NOMO-1 (cell line): ENCODE results near the gene BMPR1A.

Experiments used
- DNase-seq, 2 experiments: peaks; one replicate each; lab custom pipeline; 2025; ENCODE audit not compliant: unreplicated experiment in 2 of 2; lab: John Stamatoyannopoulos, UW

Gene BMPR1A

DNA sequence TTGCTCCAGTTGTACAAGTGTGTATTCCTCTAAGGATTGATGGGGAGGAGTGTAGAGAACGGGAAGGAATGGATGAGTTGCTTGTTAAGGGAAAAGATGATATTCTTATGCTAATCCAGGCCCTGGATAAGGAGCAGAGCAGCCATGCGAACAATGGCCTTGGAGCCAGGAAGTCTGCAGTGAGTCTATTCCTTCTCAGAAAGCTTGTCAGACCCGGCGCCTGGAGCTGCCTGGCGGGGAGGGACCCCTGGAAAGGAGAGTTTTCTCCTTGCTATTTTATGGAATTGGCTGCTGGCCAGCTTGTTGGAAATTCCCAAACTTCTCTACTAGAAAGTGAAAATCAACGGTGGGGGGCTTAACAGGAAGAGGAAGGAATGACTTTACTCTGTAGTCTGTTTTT lies 111.9 kb downstream of the BMPR1A start:
- DNase-seq = no peak

DNA sequence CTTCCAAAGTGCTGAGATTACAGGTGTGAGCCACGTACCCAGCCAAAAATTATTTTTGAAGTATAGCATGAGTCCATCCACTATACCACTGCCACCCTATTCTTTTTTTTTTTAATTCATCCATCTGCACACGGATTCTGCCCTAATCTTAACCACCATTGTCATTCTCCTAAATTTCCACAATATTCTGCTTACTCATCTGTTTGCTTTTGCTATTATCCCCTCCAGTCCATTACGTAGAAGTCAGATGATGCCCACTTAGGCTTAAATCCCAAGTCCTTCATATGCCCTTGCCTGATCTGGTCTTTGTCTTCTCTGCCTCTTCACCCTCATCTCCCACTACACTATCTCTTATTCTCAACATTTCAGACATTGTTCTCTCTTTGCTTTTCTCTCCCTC lies 114.3 kb downstream of the BMPR1A start:
- DNase-seq = no peak

DNA sequence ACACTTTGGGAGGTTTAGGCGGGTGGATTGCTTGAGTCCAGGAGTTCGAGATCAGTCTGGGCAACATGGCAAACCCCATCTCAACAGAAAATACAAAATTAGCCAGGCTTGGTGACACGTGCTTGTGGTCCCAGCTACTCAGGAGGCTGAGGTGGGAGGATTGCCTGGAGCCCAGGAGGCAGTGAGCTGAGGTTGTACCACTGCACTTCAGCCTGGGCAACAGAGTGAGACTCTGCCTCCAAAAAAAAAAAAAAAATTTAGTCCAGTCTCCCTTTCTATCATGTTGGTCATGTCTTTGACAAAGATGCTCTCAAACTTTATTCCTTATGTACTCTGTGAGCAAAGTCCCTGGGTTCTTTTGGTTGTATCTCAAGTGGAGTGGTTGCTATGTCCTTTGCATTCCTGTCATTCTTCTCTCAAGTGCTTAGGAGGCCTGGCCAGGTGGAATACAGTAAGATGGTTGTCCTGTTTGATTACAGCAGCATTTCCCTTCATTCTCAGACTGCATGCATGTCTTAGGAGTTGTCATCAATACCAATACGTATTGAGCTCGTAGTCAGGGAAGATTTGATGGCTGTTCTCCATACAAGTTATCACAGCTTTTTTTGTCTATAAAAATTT lies 115.3 kb downstream of the BMPR1A start:
- no peak for DNase-seq

DNA sequence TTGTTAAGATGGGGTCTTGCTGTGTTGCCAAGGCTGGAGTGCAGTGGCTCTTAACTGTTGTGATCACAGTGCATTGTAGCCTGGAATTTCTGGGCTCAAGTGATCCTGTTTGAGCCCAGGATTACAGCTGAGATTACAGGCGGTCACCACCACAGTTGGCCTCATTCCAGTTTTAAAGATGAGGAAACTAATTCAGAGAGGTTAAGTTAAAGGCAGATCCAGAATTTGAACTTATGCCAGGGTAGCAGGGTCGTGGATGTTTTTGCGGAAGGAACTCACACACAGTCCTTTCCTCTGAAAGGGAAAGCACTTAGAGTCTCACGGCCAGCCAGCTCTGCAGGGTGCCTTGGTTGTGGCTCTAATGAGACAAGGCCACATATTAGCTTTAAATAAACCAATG lies 116.3 kb downstream of the BMPR1A start:
- DNase-seq = peak; percentile 63

DNA sequence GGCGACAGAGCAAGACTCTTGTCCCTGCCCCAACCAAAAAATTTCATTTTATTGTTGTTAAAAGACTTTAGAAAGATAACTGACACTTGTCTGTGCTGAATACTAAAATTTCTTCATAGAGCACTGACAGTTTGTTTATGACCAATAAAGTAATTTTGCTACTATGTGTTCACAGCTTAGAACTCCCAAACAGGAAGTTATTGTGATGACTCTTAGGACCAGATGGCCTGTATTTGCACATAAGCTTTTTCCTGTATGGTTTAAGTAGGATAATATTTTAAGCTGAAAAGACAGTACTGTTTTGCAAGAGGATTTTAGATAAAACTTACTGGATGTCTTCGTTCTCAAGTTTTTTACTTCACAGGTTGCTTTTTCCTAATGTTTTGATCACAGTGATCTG lies 120.3 kb downstream of the BMPR1A start:
- DNase-seq = peak; percentile 81 to 97

DNA sequence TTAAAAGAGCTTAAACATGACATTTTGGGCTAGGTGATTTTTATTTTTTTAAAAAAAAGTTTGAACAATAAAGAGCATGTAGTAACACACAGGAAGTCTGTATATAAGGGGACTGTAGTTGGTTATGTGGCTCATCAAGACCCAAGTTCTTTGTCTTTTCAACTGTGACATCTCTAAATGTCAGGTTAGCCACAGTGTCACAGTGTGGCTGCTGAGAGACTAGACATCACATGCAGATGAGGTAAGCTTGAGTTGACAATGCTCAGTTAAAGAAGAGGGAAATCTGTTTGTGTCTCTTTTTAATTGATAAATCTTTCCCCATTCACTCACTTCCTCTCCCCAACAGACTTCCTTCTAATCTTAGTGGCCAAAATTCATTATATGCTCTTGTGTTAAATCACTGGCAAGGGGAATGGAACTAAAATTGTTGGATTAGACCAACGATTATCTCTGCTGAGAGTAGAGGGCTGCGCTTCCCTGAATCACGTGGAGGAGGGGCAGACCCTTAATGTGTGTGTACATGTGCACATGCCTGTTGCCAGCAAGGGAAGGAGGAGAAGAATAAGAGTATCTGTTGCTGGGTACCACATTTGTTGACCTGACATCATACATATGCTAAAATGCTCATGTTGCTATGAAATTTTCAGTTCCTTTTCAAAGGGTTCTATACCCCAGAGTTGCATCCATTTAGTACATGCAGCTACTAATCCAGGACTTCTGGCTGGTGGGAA lies 122.7 kb downstream of the BMPR1A start:
- peak in 1 of 2 experiments; percentile 45 for DNase-seq

DNA sequence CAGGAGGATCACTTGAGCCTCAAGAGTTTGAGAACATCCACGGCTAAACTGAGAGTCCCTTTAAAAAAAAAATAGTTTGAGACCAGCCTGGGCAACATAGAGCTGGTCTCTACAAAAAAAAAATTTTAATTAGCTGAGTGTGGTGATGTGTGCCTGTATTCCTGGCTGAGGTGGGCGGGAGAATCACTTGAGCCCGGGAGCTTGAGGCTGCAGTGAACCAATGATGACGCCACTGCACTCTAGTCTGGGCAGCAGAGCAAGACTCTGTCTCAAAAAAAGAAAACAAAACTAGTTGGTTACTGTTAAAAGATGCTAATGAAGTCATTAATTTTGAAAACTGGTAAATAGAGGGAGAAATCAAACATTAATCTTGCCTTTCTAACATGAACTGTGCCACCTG lies 124.6 kb downstream of the BMPR1A start:
- DNase-seq = no peak

DNA sequence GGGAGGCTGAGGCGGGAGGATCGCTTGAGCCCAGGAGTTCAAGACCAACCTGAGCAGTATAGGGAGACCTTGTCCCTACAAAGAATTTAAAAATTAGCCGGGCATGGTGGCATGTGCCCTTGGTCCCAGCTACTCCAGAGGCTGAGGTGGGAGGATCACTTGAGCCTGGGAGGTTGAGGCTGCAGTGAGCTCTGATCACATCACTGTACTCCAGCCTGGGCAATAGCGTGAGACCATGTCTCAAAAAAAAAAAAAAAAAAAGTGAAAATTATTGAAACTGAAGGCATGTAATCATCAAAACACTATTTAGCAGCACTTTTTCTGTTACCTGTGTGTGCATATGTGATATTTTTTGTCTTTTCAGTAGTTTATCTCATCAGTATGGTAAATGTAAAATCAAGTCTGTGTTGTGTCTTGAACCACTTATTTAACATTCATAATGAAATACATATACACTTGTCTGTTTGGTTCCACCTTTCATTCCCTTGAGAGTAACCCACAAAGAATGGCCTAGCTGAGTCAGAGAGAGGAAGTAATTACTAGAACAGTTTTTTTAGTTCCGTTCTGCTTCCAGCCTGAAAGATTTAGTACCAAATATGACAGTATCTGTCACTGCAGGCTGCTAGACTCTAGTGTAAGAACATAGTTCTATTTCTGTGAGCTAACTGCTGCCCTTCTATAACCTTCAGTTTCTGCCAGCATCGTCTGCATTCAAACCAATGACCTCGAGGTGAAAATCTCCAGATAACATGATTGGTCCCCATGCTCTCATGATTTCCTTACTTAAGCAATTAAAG lies 132.4 kb downstream of the BMPR1A start:
- peak; percentile 85 to 99 for DNase-seq

DNA sequence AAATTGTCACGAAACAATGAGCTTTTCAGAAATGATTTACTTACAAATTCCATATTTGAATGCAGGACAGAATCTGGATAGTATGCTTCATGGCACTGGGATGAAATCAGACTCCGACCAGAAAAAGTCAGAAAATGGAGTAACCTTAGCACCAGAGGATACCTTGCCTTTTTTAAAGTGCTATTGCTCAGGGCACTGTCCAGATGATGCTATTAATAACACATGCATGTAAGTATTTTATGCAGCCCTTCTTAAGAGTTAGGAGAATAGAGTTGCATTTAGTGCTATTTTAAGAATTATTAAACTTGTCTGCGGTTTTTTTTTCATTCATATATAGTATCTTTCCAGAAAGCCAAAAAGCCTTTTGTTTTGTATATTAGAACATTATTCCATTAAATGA lies 133.6 kb downstream of the BMPR1A start:
- no peak for DNase-seq

DNA sequence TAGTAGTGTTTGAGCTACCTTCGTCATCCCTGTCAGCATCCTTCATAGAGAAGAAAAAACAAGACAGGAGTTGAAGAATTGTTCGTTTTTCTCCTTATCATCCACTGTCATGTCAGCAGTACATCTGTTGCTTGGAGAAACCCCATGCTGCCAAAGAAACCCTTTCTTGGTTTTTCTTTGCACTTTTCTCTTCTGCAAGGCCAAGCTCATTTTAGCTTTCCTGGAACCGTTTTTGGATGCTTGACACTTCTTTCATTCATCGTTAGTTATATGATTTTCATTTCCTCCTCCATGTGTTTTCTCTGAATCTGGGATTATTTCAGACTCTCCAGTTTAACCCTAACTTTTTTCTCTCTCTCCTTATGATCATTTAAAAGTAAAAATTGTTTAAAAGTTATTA lies 142.1 kb downstream of the BMPR1A start:
- DNase-seq = no peak

DNA sequence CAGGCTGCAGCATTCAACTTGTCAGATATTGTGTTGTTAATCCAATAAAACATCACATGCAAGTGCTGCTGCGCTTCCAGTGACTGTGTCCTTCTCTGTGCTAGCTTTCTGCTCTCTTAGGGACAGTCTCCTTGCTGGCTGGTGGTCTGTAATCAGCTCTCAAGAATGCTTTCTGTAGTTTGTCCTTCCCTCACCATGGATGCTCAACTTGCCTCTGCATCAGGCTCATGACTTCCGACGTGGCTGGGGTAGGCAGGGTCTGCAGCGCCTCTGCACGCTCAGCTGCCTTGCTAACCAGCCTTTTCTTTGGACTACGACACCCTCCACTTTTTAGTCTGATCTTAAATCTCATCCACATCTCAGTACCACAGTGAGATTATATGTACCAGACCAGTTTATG lies 142.7 kb downstream of the BMPR1A start:
- DNase-seq = no peak

DNA sequence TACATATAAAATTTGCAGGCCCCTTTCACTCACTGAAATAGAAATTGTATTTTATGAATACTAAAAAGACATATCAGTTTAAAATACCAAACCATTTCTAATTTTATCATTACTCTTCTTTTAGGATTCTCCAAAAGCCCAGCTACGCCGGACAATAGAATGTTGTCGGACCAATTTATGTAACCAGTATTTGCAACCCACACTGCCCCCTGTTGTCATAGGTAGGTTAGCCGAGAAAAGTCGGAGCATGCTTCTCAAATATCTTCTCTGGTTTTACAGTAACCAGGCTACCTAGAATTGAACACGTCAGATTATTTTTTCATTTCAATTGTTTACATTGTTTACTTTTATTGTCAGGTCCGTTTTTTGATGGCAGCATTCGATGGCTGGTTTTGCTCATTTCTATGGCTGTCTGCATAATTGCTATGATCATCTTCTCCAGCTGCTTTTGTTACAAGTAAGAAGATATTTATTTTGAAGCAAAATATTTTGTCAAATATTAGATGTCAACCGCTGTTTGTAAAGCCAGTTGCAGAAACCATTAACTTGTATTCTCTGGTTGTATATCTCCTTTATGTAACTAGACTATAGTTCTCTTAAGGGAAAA lies 143.4 kb downstream of the BMPR1A start:
- peak; percentile 46 to 50 for DNase-seq

DNA sequence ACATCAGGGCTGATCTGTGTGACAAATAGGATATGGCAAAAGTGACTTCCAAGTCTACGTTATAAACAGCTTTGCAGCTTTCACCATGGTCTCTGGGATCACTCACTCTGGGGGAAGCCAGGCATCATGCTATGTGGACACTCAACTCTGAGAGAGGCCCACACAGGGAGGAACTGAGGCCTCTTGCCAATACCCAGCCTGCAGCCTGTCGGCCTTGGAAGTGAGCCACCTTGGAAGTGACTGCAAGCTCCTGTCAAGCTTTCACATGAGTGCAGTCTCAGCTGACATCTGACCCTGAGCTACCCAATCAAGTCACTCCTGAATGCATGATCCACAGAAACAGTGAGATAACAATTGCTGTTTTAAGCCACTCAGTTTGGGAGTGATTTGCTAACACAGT lies 144.5 kb downstream of the BMPR1A start:
- DNase-seq = no peak

DNA sequence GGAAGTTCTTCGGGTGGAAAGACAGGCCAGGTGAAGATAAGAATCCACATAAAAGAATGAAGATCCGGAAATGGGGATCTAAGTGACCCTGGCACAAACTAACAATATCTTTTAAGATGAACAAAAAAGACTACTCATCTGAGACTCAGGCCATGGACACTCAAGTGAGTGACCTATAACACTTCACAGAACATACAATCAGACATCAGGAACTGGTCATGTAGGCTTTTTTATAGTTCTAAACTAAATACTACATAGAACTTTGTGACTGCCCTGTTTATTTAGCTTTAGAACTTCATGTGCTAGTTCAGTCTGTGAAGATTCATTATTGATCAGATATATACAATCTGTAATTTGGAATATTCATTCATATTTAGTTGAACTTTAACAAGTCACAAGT lies 148.2 kb downstream of the BMPR1A start:
- no peak for DNase-seq

DNA sequence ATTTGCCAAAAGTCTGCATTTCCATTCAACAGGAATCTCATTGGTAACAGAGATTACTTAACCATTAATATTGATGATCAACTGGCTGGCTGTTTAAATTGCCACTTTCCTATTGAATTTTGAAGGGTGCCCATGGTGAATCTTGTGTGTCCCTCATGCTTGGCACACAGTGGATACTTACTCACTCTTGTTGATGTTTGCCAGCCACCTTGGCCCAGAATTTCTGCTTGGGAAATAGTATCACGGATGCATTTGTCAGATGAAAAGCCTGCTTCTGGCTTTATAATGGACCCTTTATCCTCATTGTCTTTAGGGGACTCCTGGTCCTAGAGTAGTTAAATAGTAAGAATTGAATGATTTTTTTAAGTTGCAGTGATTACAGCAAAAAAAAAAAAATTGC lies 149.0 kb downstream of the BMPR1A start:
- no peak for DNase-seq

DNA sequence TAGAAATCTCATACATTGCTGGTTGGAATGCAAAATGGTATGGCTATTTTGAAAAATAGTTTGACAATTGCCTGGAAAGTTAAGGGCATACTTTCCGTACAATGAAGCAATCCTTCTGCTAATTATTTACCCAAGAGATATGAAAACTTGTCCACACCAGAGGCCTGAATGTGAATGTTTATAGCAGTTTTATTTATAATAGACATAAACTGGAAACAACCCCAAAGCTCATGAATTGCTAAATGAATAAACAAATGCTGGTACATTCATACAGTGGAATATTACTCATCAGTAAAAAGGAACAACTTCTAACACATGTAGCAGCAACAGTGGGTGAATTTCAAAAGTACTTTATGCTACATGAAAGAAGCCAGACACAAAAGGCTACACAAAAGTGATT lies 158.3 kb downstream of the BMPR1A start:
- no peak for DNase-seq

DNA sequence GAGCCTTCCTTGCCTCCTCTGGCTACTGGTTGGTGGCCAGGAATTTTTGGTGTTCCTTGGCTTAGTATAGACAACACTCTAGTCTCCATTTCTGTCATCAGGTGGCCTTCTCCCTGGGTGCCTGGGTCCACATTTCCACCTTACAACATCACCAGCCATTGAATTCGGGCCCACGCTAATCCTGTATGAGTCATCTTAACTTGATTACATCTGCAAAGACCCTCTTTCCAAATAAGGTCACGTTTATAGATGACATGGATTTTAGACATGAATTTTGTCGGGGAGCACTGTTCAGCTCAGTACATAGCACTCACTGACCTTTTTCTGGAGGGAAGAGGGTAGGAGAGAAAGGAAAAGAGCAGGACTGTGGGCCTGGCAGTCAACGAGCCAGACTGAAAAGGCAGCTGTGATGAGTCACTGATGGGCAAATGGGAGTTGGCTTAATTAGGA lies 161.6 kb downstream of the BMPR1A start:
- no peak for DNase-seq

DNA sequence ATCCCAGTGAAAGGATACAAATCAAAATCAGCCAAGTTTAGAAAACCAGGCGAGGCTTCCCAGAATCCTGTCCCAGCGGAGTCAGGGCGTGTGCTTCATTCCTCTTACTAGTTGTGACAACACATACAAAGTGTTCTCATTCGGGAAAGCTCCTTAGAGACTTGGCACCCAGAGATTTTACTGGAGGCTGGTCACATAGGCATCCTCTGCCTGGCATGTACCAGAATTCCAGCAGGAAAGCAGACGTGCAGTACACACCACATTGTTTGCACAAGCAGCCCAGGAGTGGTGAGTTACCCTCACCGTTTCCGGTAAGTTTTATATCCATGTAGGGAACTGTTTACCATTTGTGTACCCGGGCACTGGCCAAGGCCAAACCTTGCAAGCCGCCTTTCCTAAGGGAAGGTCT lies 166.1 kb downstream of the BMPR1A start:
- DNase-seq = no peak

DNA sequence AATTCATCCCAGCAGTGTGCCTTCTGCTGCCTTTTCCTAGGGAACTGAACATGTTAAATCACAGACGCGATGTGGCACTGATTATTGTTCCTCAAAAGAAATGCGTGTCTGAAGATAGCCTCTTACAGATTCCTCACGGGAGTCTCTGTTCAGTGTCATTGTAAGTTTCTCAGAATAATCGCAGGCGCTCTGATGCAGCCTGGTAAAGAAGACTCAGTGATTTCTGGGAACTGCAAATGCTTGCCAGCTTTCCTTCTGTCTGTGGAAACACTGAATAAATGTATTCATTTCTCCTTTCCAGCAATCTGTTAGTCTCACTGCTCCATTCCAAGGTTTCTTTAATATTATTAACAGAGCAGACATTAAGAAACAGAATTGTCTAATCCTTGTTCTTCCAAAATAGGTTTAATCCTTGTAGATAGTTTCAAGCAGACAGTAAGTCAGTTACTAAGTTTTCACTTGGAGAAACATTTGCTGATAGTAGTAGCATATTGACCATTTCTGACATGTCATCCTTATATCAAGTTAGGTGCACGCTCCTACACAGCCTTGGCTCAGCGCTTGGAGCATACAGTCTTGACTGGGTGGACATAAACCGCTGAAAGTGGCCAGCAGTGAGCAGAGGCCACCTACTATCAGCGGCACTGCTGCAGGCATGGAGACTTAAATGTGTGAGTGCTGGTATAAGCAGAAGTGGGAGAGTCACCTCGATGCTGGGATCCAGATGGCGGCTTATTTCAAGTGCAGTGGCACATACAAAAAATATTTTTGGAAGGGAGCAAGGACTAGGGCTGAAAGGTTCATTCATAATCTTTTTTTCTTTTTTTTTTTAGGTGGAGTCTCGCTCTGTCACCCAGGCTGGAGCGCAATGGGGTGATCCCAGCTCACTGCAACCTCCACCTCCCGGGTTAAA lies 173.3 kb downstream of the BMPR1A start:
- DNase-seq = no peak

DNA sequence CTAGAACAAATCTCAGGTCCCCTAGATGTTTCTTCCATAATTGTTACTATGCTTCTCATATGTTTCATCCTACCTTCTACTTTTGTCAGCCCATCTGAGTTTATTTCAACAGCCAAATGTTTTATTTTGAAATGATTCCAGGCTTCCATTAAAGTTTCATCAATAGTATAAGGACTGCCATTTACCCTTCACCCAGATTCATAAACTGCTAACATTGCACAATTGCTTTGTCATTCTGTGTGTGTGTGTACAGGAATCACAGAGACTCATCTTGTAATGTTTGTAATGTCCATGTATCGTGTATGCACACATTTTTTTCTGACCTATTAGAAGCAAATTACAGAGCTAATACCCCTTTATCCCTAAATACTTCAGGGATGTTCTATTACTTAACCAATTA lies 175.5 kb downstream of the BMPR1A start:
- no peak for DNase-seq
